ENCODE results near the gene UBE2E3. TPM values are rescaled to one million over a fixed set of nuclear protein-coding genes. Genes with fewer than 3 reads are reported as not detected.
"Not testable (repeated sequence)": the region's sequence is repeated elsewhere in the genome, so short reads cannot be mapped to it uniquely, and the experiment has no call there.

UBE2E3 gene
- total RNA-seq, 6 experiments from 2014 or later = 21.0 to 45.5 (median 31.0) TPM

GRCh38 chr2:181085734-181086133, 105.3 kb downstream of the UBE2E3 start:
- no peak for TF ChIP-seq POLR2A (IDR thresholded peaks at IDR 0.05)
- TF ChIP-seq, protein P1, sequence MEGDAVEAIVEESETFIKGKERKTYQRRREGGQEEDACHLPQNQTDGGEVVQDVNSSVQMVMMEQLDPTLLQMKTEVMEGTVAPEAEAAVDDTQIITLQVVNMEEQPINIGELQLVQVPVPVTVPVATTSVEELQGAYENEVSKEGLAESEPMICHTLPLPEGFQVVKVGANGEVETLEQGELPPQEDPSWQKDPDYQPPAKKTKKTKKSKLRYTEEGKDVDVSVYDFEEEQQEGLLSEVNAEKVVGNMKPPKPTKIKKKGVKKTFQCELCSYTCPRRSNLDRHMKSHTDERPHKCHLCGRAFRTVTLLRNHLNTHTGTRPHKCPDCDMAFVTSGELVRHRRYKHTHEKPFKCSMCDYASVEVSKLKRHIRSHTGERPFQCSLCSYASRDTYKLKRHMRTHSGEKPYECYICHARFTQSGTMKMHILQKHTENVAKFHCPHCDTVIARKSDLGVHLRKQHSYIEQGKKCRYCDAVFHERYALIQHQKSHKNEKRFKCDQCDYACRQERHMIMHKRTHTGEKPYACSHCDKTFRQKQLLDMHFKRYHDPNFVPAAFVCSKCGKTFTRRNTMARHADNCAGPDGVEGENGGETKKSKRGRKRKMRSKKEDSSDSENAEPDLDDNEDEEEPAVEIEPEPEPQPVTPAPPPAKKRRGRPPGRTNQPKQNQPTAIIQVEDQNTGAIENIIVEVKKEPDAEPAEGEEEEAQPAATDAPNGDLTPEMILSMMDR (IDR thresholded peaks at IDR 0.05) = no peak
- WGBS (ENCODE audit: insufficient coverage, low coverage, low lambda C conversion rate, missing lambda C conversion rate) = 100% methylated on average over 1 of the region's 1 CpG
- no peaks in the 10 kb centered on the region for H3K4me1 ChIP-seq
- no peak overlapping the region for H3K27ac ChIP-seq
- DNase-seq (no peak), ATAC-seq (no peak)
- no peaks in the 10 kb centered on the region for H3K36me3 ChIP-seq
- intact Hi-C loops (cut with DNase I) = no loop called here
- H3K9me3 ChIP-seq = no peaks in the 10 kb centered on the region
- H3K27me3 ChIP-seq = no peaks in the 10 kb centered on the region
- H3K4me3 ChIP-seq = no peak overlapping the region

DNA sequence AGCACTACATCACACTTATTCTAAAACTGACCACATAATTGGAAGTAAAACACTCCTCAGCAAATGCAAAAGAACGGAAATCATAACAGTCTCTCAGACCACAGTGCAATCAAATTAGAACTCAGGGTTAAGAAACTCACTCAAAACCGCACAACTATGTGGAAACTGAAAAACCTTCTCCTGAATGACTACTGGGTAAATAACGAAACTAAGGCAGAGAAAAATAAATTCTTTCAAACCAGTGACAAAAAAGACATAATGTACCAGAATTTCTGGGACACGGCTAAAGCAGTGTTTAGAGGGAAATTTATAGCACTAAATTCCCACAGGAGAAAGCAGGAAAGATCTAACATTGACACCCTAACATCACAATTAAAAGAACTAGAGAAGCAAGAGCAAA, 111.5 kb downstream of the UBE2E3 start:
- H3K36me3 ChIP-seq; H3K27ac ChIP-seq; intact Hi-C loops (cut with DNase I); H3K4me3 ChIP-seq; H3K9me3 ChIP-seq; ATAC-seq; H3K4me1 ChIP-seq; DNase-seq; H3K27me3 ChIP-seq: not testable (repeated sequence)
- 67% methylated on average over 4 of the region's 4 CpGs for WGBS (ENCODE audit: insufficient coverage, low coverage, low lambda C conversion rate, missing lambda C conversion rate)

DNA sequence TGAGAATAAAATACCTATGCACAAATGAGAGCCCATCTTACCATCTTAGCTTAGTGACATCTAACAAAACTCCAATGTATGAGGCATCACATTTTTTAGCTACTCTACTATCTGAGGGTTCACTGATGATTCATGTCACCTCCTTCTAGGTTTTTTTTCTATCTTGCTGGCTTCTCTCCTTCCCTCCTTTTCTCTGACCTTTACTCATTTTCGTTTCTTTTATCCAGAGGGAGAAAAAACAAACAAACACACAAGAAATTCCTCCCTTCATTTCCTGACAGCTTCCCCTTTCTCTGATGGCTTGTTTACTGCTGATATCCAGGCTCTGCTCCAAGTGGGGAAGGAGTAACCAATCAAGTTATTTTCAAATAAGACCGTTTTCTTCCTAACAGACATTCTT, 115.1 kb downstream of the UBE2E3 start:
- 29% methylated on average over 2 of the region's 2 CpGs for WGBS (ENCODE audit: insufficient coverage, low coverage, low lambda C conversion rate, missing lambda C conversion rate)
- Histone ChIP-seq H3K27me3 (no peaks in the 10 kb centered on the region), H3K4me1 (no peaks in the 10 kb centered on the region), H3K9me3 (no peaks in the 10 kb centered on the region), H3K4me3 (no peak overlapping the region), H3K36me3 (no peaks in the 10 kb centered on the region), H3K27ac (no peak overlapping the region)
- intact Hi-C loops (cut with DNase I) = no loop called here
- ATAC-seq (no peak), DNase-seq (no peak)
- TF ChIP-seq POLR2A (IDR thresholded peaks at IDR 0.05) = no peak
- TF ChIP-seq, protein P1 (IDR thresholded peaks at IDR 0.05) = no peak

DNA sequence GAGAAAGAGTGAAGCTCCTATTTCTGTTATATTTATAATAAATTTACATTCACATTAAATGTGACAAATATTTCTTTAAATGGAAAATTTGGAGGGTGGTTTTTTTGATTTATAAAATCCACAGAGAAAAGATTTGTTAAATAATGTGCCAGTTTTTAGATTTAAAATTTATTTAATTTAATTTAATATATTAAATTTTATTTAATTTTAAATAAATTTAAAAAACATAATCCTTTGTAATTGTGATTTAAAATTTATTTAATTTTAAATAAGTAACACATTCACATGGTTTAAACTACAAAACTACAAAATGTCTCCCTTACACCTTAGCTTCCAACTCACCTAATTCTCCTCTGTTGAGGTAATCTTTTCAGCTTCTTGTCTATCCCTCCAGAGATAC, 123.3 kb downstream of the UBE2E3 start:
- Histone ChIP-seq H3K36me3 (no peaks in the 10 kb centered on the region), H3K9me3 (no peaks in the 10 kb centered on the region), H3K27me3 (no peaks in the 10 kb centered on the region), H3K4me3 (no peak overlapping the region), H3K27ac (no peak overlapping the region), H3K4me1 (no peaks in the 10 kb centered on the region)
- DNase-seq (no peak), ATAC-seq (no peak)
- intact Hi-C loops (cut with DNase I) = no loop called here
- TF ChIP-seq, protein P1 (IDR thresholded peaks at IDR 0.05) = no peak
- TF ChIP-seq POLR2A (IDR thresholded peaks at IDR 0.05) = no peak

GRCh38 chr2:181104512-181105115, 124.2 kb downstream of the UBE2E3 start:
- Histone ChIP-seq H3K4me1 (no peaks in the 10 kb centered on the region), H3K36me3 (no peaks in the 10 kb centered on the region), H3K9me3 (no peaks in the 10 kb centered on the region), H3K27ac (no peak overlapping the region), H3K27me3 (no peaks in the 10 kb centered on the region), H3K4me3 (no peak overlapping the region)
- intact Hi-C loops (cut with DNase I) = no loop called here
- no peak for DNase-seq
- ATAC-seq = peak in 3 of 4 donors; percentile 38 to 52 (median 40)
- WGBS (ENCODE audit: insufficient coverage, low coverage, low lambda C conversion rate, missing lambda C conversion rate) = 48% methylated on average over 7 of the region's 7 CpGs
- TF ChIP-seq, protein P1 (IDR thresholded peaks at IDR 0.05) = peak; percentile 39 to 54 (median 46)
- TF ChIP-seq POLR2A (IDR thresholded peaks at IDR 0.05) = no peak
